Mammary epithelial cell (primary cell): ENCODE data around the gene STARD10.

Experiments
- EZH2 ChIP-seq: IDR thresholded peaks from 2 replicates; pipeline ENCODE4 v1.6.1; 2012; ENCODE audit warnings: low read length, inconsistent platforms, borderline replicate concordance
- TF ChIP-seq, protein P1 (sequence below), 2 donors: IDR thresholded peaks in 1 of 2; conservative IDR thresholded peaks in 1 of 2; 2 replicates each; pipeline ENCODE4 v1.5.1; 2011 to 2012; ENCODE audit warnings: inconsistent platforms in 2 of 2, low read length in 2 of 2, mild to moderate bottlenecking in 2 of 2, control low read depth in 1 of 2, low read depth in 1 of 2; ENCODE audit not compliant: insufficient read depth in 1 of 2; ENCODE audit errors: extremely low read depth in 1 of 2

DNA sequence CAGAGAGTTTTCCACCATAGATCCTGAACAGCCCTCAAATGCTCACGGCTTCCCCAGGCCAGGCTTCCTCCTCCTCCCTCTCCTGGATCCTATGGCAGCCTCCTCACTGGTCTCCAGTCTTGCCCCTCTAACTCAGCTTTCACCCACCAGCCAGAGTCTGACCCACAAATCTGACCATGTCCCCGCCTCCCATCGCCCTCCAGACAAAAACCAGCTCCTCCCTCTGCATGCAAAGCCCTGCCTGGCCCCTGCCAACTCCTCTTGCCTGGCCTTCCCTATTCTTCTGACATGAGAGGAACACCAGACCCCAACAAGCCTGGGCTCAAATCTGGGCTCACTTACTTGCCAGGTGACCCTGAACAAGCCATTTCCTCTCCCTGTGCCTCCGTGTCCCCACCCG, 87.3 kb downstream of the STARD10 start:
- TF ChIP-seq, protein P1, sequence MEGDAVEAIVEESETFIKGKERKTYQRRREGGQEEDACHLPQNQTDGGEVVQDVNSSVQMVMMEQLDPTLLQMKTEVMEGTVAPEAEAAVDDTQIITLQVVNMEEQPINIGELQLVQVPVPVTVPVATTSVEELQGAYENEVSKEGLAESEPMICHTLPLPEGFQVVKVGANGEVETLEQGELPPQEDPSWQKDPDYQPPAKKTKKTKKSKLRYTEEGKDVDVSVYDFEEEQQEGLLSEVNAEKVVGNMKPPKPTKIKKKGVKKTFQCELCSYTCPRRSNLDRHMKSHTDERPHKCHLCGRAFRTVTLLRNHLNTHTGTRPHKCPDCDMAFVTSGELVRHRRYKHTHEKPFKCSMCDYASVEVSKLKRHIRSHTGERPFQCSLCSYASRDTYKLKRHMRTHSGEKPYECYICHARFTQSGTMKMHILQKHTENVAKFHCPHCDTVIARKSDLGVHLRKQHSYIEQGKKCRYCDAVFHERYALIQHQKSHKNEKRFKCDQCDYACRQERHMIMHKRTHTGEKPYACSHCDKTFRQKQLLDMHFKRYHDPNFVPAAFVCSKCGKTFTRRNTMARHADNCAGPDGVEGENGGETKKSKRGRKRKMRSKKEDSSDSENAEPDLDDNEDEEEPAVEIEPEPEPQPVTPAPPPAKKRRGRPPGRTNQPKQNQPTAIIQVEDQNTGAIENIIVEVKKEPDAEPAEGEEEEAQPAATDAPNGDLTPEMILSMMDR (conservative IDR thresholded peaks at IDR 0.05 in 1 of 2, IDR thresholded peaks at IDR 0.05 in 1 of 2; ENCODE audit: extremely low read depth in 1 of 2, insufficient read depth in 1 of 2, low read depth in 1 of 2, low read length in 2 of 2) = no peak
- TF ChIP-seq EZH2 = no peak
